Heart left ventricle (tissue), 16 donors: ENCODE data around the gene MYCT1. TPM values are rescaled to one million over a fixed set of nuclear protein-coding genes. Genes with fewer than 3 reads are reported as not detected.

ENCODE experiments used
- ATAC-seq, 4 donors: fragments of 200-7000 bp; cut with Tn5 transposase; one replicate each; pipeline ENCODE4 v1.9.1; 2020 to 2022; ENCODE audit warnings: moderate library complexity in 4 of 4, mild to moderate bottlenecking in 3 of 4, moderate number of reproducible peaks in 1 of 4
- DNase-seq, 5 donors: peaks; one replicate each; pipeline ENCODE4 v3.0.0-alpha.2; 2020
- H3K27ac ChIP-seq, 12 donors: fragments of 200-600 bp; sonication (generic) in 4 of 12; one replicate each; pipeline versions ENCODE4 v1.5.0 to v1.8.0; 2016 to 2022; ENCODE audit warnings: mild to moderate bottlenecking in 2 of 12
- H3K27me3 ChIP-seq, 9 donors: fragments of 200-600 bp; sonication (generic) in 2 of 9; one replicate each; pipeline versions ENCODE4 v1.5.1 to v1.8.0; 2016 to 2022; ENCODE audit warnings: mild to moderate bottlenecking in 3 of 9
- H3K36me3 ChIP-seq, 9 donors: fragments of 200-600 bp; sonication (generic) in 2 of 9; one replicate each; pipeline versions ENCODE4 v1.5.0 to v1.8.0; 2018 to 2022; ENCODE audit warnings: mild to moderate bottlenecking in 2 of 9
- H3K4me1 ChIP-seq, 12 donors: fragments of 200-600 bp; sonication (generic) in 4 of 12; one replicate each; pipeline versions ENCODE4 v1.5.0 to v1.8.0; 2016 to 2022; ENCODE audit warnings: mild to moderate bottlenecking in 3 of 12
- H3K4me3 ChIP-seq, 12 donors: fragments of 200-600 bp; sonication (generic) in 4 of 12; one replicate each; pipeline versions ENCODE4 v1.5.0 to v1.8.0; 2017 to 2022; ENCODE audit warnings: mild to moderate bottlenecking in 9 of 12, moderate library complexity in 4 of 12
- H3K9me3 ChIP-seq, 12 donors: fragments of 200-600 bp; sonication (generic) in 4 of 12; one replicate each; pipeline versions ENCODE4 v1.5.0 to v1.8.0; 2016 to 2022; ENCODE audit warnings: mild to moderate bottlenecking in 1 of 12
- CTCF ChIP-seq, 12 donors: fragments of 200-600 bp; sonication (generic) in 4 of 12; IDR thresholded peaks; one replicate each; pipeline versions ENCODE4 v1.5.0 to v1.8.0; 2018 to 2022; ENCODE audit warnings: antibody characterized with exemption in 12 of 12, mild to moderate bottlenecking in 5 of 12
- POLR2A ChIP-seq, 2 donors: fragments of 450-650 bp; IDR thresholded peaks; one replicate each; pipeline ENCODE4 v1.6.1; 2017; ENCODE audit warnings: antibody characterized with exemption in 2 of 2, mild to moderate bottlenecking in 2 of 2, moderate library complexity in 2 of 2
- WGBS, 4 donors: extraction: QIAGEN DNeasy Blood & Tissue Kit in 2 of 4; methylation state at CpG; one replicate each; pipeline versions ENCODE4 v1.1.5 to v1.1.7; 2013 to 2018; 5-methylcytosine and 5-hydroxymethylcytosine counted together
- intact Hi-C, 10 donors: fragments of 100-400 bp; cut with DNase I; formaldehyde crosslinking; loops; one replicate each; pipeline versions ENCODE4 v1.11.1 to v1.14.2; 2022
- polyA plus RNA-seq, 2 donors: library from polyadenylated mRNA; stranded (reverse); fragments of 200-250 nt; gene quantifications; one replicate each; pipeline ENCODE4 v1.2.3, GENCODE V29; 2013
- total RNA-seq, 9 donors: library from RNA; depleted of rRNA in 2 of 9; stranded (reverse); fragments of >200 nt in 2 of 9; fragmentation: NEBNext Ultra II Directional in 3 of 9; extraction: Animal tissue kit (Norgen Biotek cat#: 25700) in 3 of 9; gene quantifications; one replicate each; pipeline versions ENCODE4 v1.1.0 to v1.2.4, GENCODE V29; 2016 to 2023
- donor health status: ischemic (EF 13 %, LVEDD 7.1; RV severe dilation, severe dysfunction).
- donor health status: healthy with polysubstance abuse.
- donor health status: DM: no; HTN: yes; CAD: no.
- donor health status: DM: no; HTN: no; CAD: no.
- donor health status: ischemic (EF 25% LVEDD 6.9; RV normal size, moderate dysfunction).
- donor health status: ischemic (EF 25% LVEDD 5.7; RV mildly dilated, moderate dysfunction).
- donor health status: healthy.
- donor health status: DM: yes; HTN: yes; CAD: no.
- donor health status: ischemic (EF 35%, LVEDD 5.7; RV mildly dilated, moderate dysfunction).
- donor health status: nonischemic (EF 11% LVEDD 7.7; RV severe dilation, severe dysfunction).
- donor health status: DM: yes; HTN: yes; CAD: no.
- donor health status: PGD.
- donor health status: ischemic (EF 29% LVEDD 5.4; RV normal size, mild dysfunction).
- donor health status: nonischemic (EF 23%, LVEDD 6.1; RV moderate dilation, normal function).

MYCT1 gene
- total and polyA plus RNA-seq, 11 donors: 8.4 to 20.8 (median 14.6) TPM

GRCh38 chr6:152726313-152726712, 28.6 kb downstream of the MYCT1 start:
- no peak overlapping the region for H3K27ac ChIP-seq
- peaks cover 0 to 24% (median 0%) of the 10 kb centered on the region in 9 donors for H3K36me3 ChIP-seq
- ATAC-seq (no peak), DNase-seq (no peak)
- no peaks in the 10 kb centered on the region for H3K9me3 ChIP-seq
- no peak overlapping the region for H3K4me3 ChIP-seq
- TF ChIP-seq POLR2A (IDR thresholded peaks at IDR 0.05): no peak
- no peak for TF ChIP-seq CTCF (IDR thresholded peaks at IDR 0.05)
- no peaks in the 10 kb centered on the region for H3K27me3 ChIP-seq
- H3K4me1 ChIP-seq: no peaks in the 10 kb centered on the region
- intact Hi-C loops: no loop called here
- 57 to 88% (median 67%) methylated on average over 4 of the region's 4 CpGs for WGBS, 4 donors

GRCh38 chr6:152727507-152727906, 29.8 kb downstream of the MYCT1 start:
- Histone ChIP-seq H3K27me3 (no peaks in the 10 kb centered on the region), H3K4me1 (no peaks in the 10 kb centered on the region), H3K4me3 (no peak overlapping the region), H3K9me3 (peaks cover 0 to 4% (median 0%) of the 10 kb centered on the region in 12 donors), H3K36me3 (peaks cover 0 to 15% (median 0%) of the 10 kb centered on the region in 9 donors), H3K27ac (no peak overlapping the region)
- WGBS, 4 donors: 92 to 94% (median 93%) methylated on average over 3 of the region's 3 CpGs
- DNase-seq: no peak
- intact Hi-C loops: no loop called here
- TF ChIP-seq POLR2A (IDR thresholded peaks at IDR 0.05) (no peak), CTCF (IDR thresholded peaks at IDR 0.05) (no peak)
- ATAC-seq: no peak

GRCh38 chr6:152734630-152735029, 36.9 kb downstream of the MYCT1 start:
- peaks cover 0 to 14% (median 0%) of the 10 kb centered on the region in 12 donors for H3K9me3 ChIP-seq
- TF ChIP-seq CTCF (IDR thresholded peaks at IDR 0.05) (no peak), POLR2A (IDR thresholded peaks at IDR 0.05) (no peak)
- DNase-seq: no peak
- no peaks in the 10 kb centered on the region for H3K27me3 ChIP-seq
- intact Hi-C loops: no loop called here
- no peaks in the 10 kb centered on the region for H3K36me3 ChIP-seq
- no peak overlapping the region for H3K4me3 ChIP-seq
- WGBS, 4 donors: 86 to 91% (median 87%) methylated on average over 2 of the region's 2 CpGs
- H3K27ac ChIP-seq: no peak overlapping the region
- ATAC-seq: no peak
- H3K4me1 ChIP-seq: no peaks in the 10 kb centered on the region

- no peaks in the 10 kb centered on the region for H3K36me3 ChIP-seq
- H3K9me3 ChIP-seq: peaks cover 0 to 14% (median 0%) of the 10 kb centered on the region in 12 donors
- DNase-seq (no peak), ATAC-seq (no peak)
- TF ChIP-seq CTCF (IDR thresholded peaks at IDR 0.05): no peak
- TF ChIP-seq POLR2A (IDR thresholded peaks at IDR 0.05): no peak
- WGBS, 4 donors: 79 to 80% (median 80%) methylated on average over 2 of the region's 2 CpGs
- H3K27me3 ChIP-seq: no peaks in the 10 kb centered on the region
- intact Hi-C loops: no loop called here
- no peaks in the 10 kb centered on the region for H3K4me1 ChIP-seq
- no peak overlapping the region for H3K27ac ChIP-seq
- no peak overlapping the region for H3K4me3 ChIP-seq
Measured at GRCh38 chr6:152736687-152737273, 39.1 kb downstream of the MYCT1 start.
